HepG2 (cell line): ENCODE measurements around the gene CABLES2. TPM values are rescaled to one million over a fixed set of nuclear protein-coding genes. Genes with fewer than 3 reads are reported as not detected.

Source experiments
- ATF7 ChIP-seq, 2 experiments: fragments of 450-650 bp in 1 of 2; sonication (generic) in 1 of 2; formaldehyde crosslinking in 1 of 2; IDR thresholded peaks; 2 replicates each; pipeline versions ENCODE4 v1.4.0 to v1.6.1; 2016 to 2020; ENCODE audit warnings: antibody characterized with exemption in 1 of 2, mild to moderate bottlenecking in 1 of 2, missing genetic modification reagents in 1 of 2
- BCL6 ChIP-seq: IDR thresholded peaks from 2 replicates; pipeline ENCODE4 v1.6.1; 2016; ENCODE audit warnings: missing genetic modification reagents, missing compliant biosample characterization
- CEBPG ChIP-seq: IDR thresholded peaks from 2 replicates; pipeline ENCODE4 v1.6.1; 2016
- CENPX ChIP-seq: sonication (generic); formaldehyde crosslinking; IDR thresholded peaks from 2 replicates; pipeline ENCODE4 v1.9.0; 2021; ENCODE audit warnings: mild to moderate bottlenecking, missing genetic modification reagents, moderate library complexity
- HNRNPL ChIP-seq: fragments of 200-400 bp; formaldehyde crosslinking; IDR thresholded peaks from 2 replicates; pipeline ENCODE4 v1.6.1; 2017; ENCODE audit warnings: mild to moderate bottlenecking, low read depth, low read length
- RBM22 ChIP-seq: fragments of 200-400 bp; formaldehyde crosslinking; optimal IDR thresholded peaks from 2 replicates; pipeline ENCODE3; 2017; ENCODE audit warnings: mild to moderate bottlenecking, low read length, moderate library complexity
- REPIN1 ChIP-seq: sonication (generic); formaldehyde crosslinking; IDR thresholded peaks from 2 replicates; pipeline ENCODE4 v1.8.0; 2022; ENCODE audit warnings: missing genetic modification reagents, low read depth, mild to moderate bottlenecking, borderline replicate concordance
- SPEN ChIP-seq: sonication (generic); formaldehyde crosslinking; IDR thresholded peaks from 2 replicates; pipeline ENCODE4 v1.5.1; 2020; ENCODE audit warnings: low read depth, mild to moderate bottlenecking, missing genetic modification reagents
- TARDBP ChIP-seq: sonication (generic); formaldehyde crosslinking; IDR thresholded peaks from 2 replicates; pipeline ENCODE4 v1.8.0; 2022; ENCODE audit warnings: mild to moderate bottlenecking, missing genetic modification reagents
- ZFP36 ChIP-seq: fragments of 150-350 bp; IDR thresholded peaks from 2 replicates; pipeline ENCODE4 v1.6.1; 2018; ENCODE audit warnings: borderline replicate concordance, low read length, low read depth; ENCODE audit not compliant: partially characterized antibody
- ZFP90 ChIP-seq: sonication (generic); formaldehyde crosslinking; IDR thresholded peaks from 2 replicates; pipeline ENCODE4 v1.8.0; 2022; ENCODE audit warnings: missing genetic modification reagents, mild to moderate bottlenecking, inconsistent platforms, borderline replicate concordance
- ZFY ChIP-seq: sonication (generic); formaldehyde crosslinking; IDR thresholded peaks from 2 replicates; pipeline ENCODE4 v1.4.0; 2020; ENCODE audit warnings: missing genetic modification reagents
- ZMAT3 ChIP-seq: sonication (generic); formaldehyde crosslinking; conservative IDR thresholded peaks from 2 replicates; pipeline ENCODE4 v1.7.0; 2021; ENCODE audit warnings: missing genetic modification reagents
- ZNF121 ChIP-seq: sonication (generic); formaldehyde crosslinking; IDR thresholded peaks from 2 replicates; pipeline ENCODE4 v1.5.0; 2020; ENCODE audit warnings: mild to moderate bottlenecking, missing genetic modification reagents
- ZNF557 ChIP-seq: sonication (generic); formaldehyde crosslinking; IDR thresholded peaks from 2 replicates; pipeline ENCODE4 v1.4.0; 2020; ENCODE audit warnings: missing genetic modification reagents
- ZNF672 ChIP-seq: sonication (generic); formaldehyde crosslinking; IDR thresholded peaks from 2 replicates; pipeline ENCODE4 v1.8.1; 2022; ENCODE audit warnings: missing genetic modification reagents
- ZNF746 ChIP-seq: sonication (generic); formaldehyde crosslinking; IDR thresholded peaks from 2 replicates; pipeline ENCODE4 v1.8.0; 2022; ENCODE audit warnings: mild to moderate bottlenecking, missing genetic modification reagents
- ZSCAN29 ChIP-seq: sonication (generic); formaldehyde crosslinking; conservative IDR thresholded peaks from 2 replicates; pipeline ENCODE4 v1.4.0; 2020; ENCODE audit warnings: mild to moderate bottlenecking, missing genetic modification reagents
- polyA plus RNA-seq, 8 experiments: library from polyadenylated mRNA; depleted of rRNA in 3 of 8; stranded (reverse) in 7 of 8; unstranded in 1 of 8; fragments of >200 nt; fragmentation: Illumina TruSeq in 4 of 8; extraction: Trizol in 4 of 8; gene quantifications; 2 replicates each; pipeline versions ENCODE4 v1.2.1 to v1.2.3, GENCODE V29; 2011 to 2016; ENCODE audit warnings: low read depth in 4 of 8, missing spikeins in 1 of 8, mixed read lengths in 1 of 8; ENCODE audit not compliant: insufficient read depth in 1 of 8
- total RNA-seq, 5 experiments: library from RNA; depleted of rRNA; stranded (reverse); fragments of >200 nt; fragmentation: Illumina TruSeq; extraction: Trizol; gene quantifications; 2 replicates each; pipeline ENCODE4 v1.2.3, GENCODE V29; 2016; ENCODE audit warnings: low read depth in 1 of 5
- TF ChIP-seq, protein P1 (sequence below): sonication (generic); formaldehyde crosslinking; IDR thresholded peaks from 2 replicates; pipeline ENCODE4 v1.8.1; 2022; ENCODE audit warnings: low read depth, mild to moderate bottlenecking, missing genetic modification reagents
- TF ChIP-seq, protein P2 (sequence below): sonication (generic); formaldehyde crosslinking; IDR thresholded peaks from 2 replicates; pipeline ENCODE4 v1.8.1; 2022; ENCODE audit warnings: mild to moderate bottlenecking, missing genetic modification reagents
- TF ChIP-seq, protein P3 (sequence below): sonication (generic); formaldehyde crosslinking; IDR thresholded peaks from 2 replicates; pipeline ENCODE4 v1.4.0; 2020; ENCODE audit warnings: mild to moderate bottlenecking, missing genetic modification reagents, borderline replicate concordance
- TF ChIP-seq, protein P4 (sequence below): sonication (generic); IDR thresholded peaks from 2 replicates; pipeline ENCODE4 v1.6.1; 2016; ENCODE audit warnings: low read depth, borderline replicate concordance
- TF ChIP-seq, protein P5 (sequence below): IDR thresholded peaks from 2 replicates; pipeline ENCODE4 v1.6.1; 2016; ENCODE audit warnings: mild to moderate bottlenecking, missing biosample characterization, missing genetic modification reagents

The CABLES2 gene
- total and polyA plus RNA-seq, 2 of the 13 experiments (the other 11 are each of a cell fraction or from before 2014, with no cell fraction given) = 5.2 to 9.7 TPM

DNA sequence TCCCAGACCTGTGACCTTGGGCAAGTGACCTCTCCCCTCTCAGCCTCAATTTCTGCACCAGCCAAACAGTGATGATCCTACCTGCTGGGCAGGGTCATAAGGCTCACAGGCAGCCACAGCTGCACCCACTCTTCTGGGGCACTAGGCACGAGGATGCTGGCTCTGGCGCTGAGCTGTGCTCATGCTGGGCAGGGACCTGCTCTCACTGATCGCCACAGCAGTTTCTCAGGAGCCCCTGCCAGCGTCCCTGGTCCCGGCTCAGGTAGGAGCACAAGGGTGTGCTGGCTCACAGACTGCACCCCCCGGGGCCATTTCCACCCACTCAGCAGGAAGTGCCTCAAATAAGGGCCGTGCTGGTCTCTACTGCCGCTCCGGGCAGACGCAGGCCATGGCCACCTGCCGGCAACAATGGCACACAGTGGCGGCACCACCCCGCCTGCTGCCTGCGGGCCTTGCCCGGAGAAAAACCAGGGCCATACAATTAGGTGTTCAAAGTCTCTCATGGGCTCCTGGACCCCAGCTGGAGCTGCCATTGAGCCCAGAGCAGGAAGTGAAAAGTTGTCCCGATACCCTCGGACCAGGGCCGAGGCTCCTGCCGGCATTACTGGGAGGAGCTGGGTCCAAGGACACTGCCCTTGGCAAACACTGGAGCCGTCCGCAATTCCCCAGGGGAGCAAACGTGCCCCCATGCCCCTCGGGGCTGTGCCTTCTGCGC is 4.6 kb upstream of the CABLES2 start (continued):
- TF ChIP-seq, protein P1, sequence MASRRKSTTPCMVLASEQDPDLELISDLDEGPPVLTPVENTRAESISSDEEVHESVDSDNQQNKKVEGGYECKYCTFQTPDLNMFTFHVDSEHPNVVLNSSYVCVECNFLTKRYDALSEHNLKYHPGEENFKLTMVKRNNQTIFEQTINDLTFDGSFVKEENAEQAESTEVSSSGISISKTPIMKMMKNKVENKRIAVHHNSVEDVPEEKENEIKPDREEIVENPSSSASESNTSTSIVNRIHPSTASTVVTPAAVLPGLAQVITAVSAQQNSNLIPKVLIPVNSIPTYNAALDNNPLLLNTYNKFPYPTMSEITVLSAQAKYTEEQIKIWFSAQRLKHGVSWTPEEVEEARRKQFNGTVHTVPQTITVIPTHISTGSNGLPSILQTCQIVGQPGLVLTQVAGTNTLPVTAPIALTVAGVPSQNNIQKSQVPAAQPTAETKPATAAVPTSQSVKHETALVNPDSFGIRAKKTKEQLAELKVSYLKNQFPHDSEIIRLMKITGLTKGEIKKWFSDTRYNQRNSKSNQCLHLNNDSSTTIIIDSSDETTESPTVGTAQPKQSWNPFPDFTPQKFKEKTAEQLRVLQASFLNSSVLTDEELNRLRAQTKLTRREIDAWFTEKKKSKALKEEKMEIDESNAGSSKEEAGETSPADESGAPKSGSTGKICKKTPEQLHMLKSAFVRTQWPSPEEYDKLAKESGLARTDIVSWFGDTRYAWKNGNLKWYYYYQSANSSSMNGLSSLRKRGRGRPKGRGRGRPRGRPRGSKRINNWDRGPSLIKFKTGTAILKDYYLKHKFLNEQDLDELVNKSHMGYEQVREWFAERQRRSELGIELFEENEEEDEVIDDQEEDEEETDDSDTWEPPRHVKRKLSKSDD (CRISPR knock-in tag) = peak; percentile 89
- no peak for TF ChIP-seq CENPX
- TF ChIP-seq, protein P2, sequence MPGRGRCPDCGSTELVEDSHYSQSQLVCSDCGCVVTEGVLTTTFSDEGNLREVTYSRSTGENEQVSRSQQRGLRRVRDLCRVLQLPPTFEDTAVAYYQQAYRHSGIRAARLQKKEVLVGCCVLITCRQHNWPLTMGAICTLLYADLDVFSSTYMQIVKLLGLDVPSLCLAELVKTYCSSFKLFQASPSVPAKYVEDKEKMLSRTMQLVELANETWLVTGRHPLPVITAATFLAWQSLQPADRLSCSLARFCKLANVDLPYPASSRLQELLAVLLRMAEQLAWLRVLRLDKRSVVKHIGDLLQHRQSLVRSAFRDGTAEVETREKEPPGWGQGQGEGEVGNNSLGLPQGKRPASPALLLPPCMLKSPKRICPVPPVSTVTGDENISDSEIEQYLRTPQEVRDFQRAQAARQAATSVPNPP (CRISPR knock-in tag) = peak; percentile 87; the same call in 1 of the 2 replicates
- TF ChIP-seq SPEN (CRISPR knock-in tag) = peak; percentile 50
- TF ChIP-seq REPIN1 (CRISPR knock-in tag) = peak; percentile 57; the same call in 1 of the 2 replicates
- TF ChIP-seq ZFY (CRISPR knock-in tag) = peak; percentile 74
- peak; percentile 99 for TF ChIP-seq HNRNPL
- peak; percentile 74; the same call in 1 of the 2 replicates for TF ChIP-seq TARDBP (CRISPR knock-in tag)
- peak; percentile 48 for TF ChIP-seq BCL6 (CRISPR knock-in tag)
- peak; percentile 75 for TF ChIP-seq ZNF746
- TF ChIP-seq RBM22 = no peak
- TF ChIP-seq, protein P3, sequence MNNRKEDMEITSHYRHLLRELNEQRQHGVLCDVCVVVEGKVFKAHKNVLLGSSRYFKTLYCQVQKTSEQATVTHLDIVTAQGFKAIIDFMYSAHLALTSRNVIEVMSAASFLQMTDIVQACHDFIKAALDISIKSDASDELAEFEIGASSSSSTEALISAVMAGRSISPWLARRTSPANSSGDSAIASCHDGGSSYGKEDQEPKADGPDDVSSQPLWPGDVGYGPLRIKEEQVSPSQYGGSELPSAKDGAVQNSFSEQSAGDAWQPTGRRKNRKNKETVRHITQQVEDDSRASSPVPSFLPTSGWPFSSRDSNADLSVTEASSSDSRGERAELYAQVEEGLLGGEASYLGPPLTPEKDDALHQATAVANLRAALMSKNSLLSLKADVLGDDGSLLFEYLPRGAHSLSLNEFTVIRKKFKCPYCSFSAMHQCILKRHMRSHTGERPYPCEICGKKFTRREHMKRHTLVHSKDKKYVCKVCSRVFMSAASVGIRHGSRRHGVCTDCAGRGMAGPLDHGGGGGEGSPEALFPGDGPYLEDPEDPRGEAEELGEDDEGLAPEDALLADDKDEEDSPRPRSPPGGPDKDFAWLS (CRISPR knock-in tag) = peak; percentile 94; the same call in 1 of the 2 replicates
- TF ChIP-seq ZFP90 (CRISPR knock-in tag) = peak; percentile 33; the same call in 1 of the 2 replicates
- TF ChIP-seq ZSCAN29 (CRISPR knock-in tag) = peak; percentile 58; the same call in 1 of the 2 replicates
- TF ChIP-seq ZNF672 = no peak
- TF ChIP-seq ATF7 (IDR thresholded peaks at IDR 0.05) = no peak
- 0 out of 2 replicates have a peak, but pooled peaks have one; percentile 67 for TF ChIP-seq ATF7 (CRISPR knock-in tag; IDR thresholded peaks at IDR 0.05)
- TF ChIP-seq ZNF557 (CRISPR knock-in tag) = peak; percentile 79; the same call in 1 of the 2 replicates
- TF ChIP-seq ZMAT3 (CRISPR knock-in tag) = peak; percentile 56; the same call in 1 of the 2 replicates
- TF ChIP-seq, protein P4, sequence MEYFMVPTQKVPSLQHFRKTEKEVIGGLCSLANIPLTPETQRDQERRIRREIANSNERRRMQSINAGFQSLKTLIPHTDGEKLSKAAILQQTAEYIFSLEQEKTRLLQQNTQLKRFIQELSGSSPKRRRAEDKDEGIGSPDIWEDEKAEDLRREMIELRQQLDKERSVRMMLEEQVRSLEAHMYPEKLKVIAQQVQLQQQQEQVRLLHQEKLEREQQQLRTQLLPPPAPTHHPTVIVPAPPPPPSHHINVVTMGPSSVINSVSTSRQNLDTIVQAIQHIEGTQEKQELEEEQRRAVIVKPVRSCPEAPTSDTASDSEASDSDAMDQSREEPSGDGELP = peak; percentile 50; the same call in 1 of the 2 replicates
- TF ChIP-seq ZFP36 = no peak
- TF ChIP-seq CEBPG (CRISPR knock-in tag) = peak; percentile 35; the same call in 1 of the 2 replicates
- TF ChIP-seq, protein P5, sequence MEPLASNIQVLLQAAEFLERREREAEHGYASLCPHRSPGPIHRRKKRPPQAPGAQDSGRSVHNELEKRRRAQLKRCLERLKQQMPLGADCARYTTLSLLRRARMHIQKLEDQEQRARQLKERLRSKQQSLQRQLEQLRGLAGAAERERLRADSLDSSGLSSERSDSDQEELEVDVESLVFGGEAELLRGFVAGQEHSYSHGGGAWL = peak; percentile 61; the same call in 1 of the 2 replicates
- TF ChIP-seq ZNF121 (CRISPR knock-in tag) = peak; percentile 30; the same call in 1 of the 2 replicates
